ENCODE measurements around the gene U2AF1L4. TPM values are rescaled to one million over a fixed set of nuclear protein-coding genes. Genes with fewer than 3 reads are reported as not detected.

The U2AF1L4 gene
- total RNA-seq, 4 donors from 2014 or later = 5.1 to 22.9 (median 13.4) TPM

DNA sequence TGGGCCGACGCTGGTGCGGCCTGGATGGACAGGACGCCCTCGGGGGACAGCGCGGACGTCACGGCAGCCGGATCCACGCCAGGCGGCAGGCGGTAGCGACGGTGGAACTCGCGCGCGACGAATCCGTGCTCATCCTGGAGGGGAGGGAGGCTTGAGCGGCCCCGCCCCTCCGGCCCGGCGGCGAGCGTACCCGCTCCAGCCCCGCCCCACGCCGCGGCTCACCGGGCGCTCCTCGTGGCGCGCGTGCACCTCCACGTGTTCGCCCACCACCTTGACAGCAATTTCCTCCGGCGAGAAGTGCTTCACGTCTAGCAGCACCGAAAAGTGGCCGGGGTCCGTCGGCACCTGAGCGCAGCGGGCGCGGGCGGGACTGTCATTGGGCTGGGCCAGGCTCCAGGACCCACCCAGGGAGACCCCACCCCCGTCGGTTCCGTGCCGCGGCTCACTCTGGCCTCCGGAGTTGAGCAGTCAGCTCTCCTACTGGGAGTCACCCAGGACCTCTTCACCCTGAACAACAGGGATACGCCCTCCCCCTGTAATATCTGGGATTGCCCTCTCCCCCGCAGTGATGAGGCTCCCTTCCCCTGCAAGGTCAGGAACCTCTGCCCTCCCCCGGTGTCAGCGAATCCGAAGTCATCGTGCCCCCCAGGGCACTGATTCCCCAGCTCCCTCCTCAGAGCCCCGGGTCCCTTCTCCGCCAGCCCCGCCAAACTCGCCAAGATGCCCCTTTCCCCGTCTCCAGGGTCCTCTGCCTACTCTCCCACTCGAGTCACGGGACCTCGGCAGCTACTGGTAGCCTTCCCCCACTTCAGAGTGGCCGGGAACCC is 10.5 kb upstream of the U2AF1L4 start:
- DNase-seq (peak; percentile 81 to 91), ATAC-seq (peak; percentile 40 to 43)
- in situ Hi-C loops (cut with MboI; ENCODE audit: low sequenced_read_pairs in 4 of 4) (loop anchor here in 1 of 4 donors (25.0 kb wide), 1 partner anchor 382 kb away; the partner anchor contains the start of gene CAPNS1), intact Hi-C loops (cut with DNase I; ENCODE audit: low total_unique reads) (loop anchor here (1.0 to 10.0 kb wide), 6 partner anchors 38 to 713 kb away; partner anchors contain the start of genes COX6B1, COX7A1, HPN and USF2)
- no peaks in the 10 kb centered on the region for H3K9me3 ChIP-seq
- H3K4me3 ChIP-seq = peak overlapping the region; percentile 57 to 84 (median 74)
- TF ChIP-seq POLR2A (IDR thresholded peaks at IDR 0.05) = peak; percentile 76 to 79
- TF ChIP-seq, protein P1, sequence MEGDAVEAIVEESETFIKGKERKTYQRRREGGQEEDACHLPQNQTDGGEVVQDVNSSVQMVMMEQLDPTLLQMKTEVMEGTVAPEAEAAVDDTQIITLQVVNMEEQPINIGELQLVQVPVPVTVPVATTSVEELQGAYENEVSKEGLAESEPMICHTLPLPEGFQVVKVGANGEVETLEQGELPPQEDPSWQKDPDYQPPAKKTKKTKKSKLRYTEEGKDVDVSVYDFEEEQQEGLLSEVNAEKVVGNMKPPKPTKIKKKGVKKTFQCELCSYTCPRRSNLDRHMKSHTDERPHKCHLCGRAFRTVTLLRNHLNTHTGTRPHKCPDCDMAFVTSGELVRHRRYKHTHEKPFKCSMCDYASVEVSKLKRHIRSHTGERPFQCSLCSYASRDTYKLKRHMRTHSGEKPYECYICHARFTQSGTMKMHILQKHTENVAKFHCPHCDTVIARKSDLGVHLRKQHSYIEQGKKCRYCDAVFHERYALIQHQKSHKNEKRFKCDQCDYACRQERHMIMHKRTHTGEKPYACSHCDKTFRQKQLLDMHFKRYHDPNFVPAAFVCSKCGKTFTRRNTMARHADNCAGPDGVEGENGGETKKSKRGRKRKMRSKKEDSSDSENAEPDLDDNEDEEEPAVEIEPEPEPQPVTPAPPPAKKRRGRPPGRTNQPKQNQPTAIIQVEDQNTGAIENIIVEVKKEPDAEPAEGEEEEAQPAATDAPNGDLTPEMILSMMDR (IDR thresholded peaks at IDR 0.05 in 4 of 5, conservative IDR thresholded peaks at IDR 0.05 in 1 of 5) = no peak
- peaks cover 23 to 43% of the 10 kb centered on the region in 2 donors for H3K4me1 ChIP-seq
- H3K36me3 ChIP-seq = peaks cover 0 to 16% of the 10 kb centered on the region in 2 donors
- H3K27me3 ChIP-seq = no peaks in the 10 kb centered on the region
- peak overlapping the region; percentile 89 to 97 (median 95) for H3K27ac ChIP-seq

DNA sequence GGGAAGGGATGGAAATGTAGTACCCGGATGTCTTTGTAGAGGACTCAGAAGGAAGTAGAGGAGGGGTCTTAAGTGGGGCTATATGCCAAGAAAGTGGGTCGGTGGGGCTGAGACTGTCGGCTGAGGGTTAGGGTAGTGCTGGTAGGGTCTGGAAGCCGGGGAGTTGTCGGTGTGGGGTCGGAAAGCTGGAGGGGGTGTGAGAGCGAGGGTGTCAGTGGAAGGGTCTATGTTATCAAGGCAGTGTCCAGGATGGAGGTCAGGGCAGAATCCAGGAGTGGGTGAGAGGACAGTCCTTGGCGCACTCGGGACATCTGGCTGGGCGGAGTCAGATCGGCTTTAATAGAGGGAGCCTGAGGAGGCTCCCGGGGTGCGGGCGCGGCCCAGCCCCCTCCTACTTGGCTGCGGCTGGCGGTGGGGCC is 9.9 kb upstream of the U2AF1L4 start:
- TF ChIP-seq POLR2A (IDR thresholded peaks at IDR 0.05) = peak in 1 of 2 donors; percentile 74
- TF ChIP-seq, protein P1 (IDR thresholded peaks at IDR 0.05 in 4 of 5, conservative IDR thresholded peaks at IDR 0.05 in 1 of 5) = no peak
- ATAC-seq = peak; percentile 1 to 7
- Histone ChIP-seq H3K4me1 (peaks cover 23 to 43% of the 10 kb centered on the region in 2 donors), H3K4me3 (peak overlapping the region; percentile 57 to 84 (median 74)), H3K9me3 (no peaks in the 10 kb centered on the region), H3K36me3 (peaks cover 0 to 16% of the 10 kb centered on the region in 2 donors), H3K27ac (peak overlapping the region; percentile 89 to 97 (median 95)), H3K27me3 (no peaks in the 10 kb centered on the region)
- no peak for DNase-seq
- in situ Hi-C loops (cut with MboI; ENCODE audit: low sequenced_read_pairs in 4 of 4) (loop anchor here in 1 of 4 donors (25.0 kb wide), 1 partner anchor 382 kb away; the partner anchor contains the start of gene CAPNS1), intact Hi-C loops (cut with DNase I; ENCODE audit: low total_unique reads) (loop anchor here (1.0 to 10.0 kb wide), 6 partner anchors 38 to 713 kb away; partner anchors contain the start of genes COX6B1, COX7A1, HPN and USF2)

DNA sequence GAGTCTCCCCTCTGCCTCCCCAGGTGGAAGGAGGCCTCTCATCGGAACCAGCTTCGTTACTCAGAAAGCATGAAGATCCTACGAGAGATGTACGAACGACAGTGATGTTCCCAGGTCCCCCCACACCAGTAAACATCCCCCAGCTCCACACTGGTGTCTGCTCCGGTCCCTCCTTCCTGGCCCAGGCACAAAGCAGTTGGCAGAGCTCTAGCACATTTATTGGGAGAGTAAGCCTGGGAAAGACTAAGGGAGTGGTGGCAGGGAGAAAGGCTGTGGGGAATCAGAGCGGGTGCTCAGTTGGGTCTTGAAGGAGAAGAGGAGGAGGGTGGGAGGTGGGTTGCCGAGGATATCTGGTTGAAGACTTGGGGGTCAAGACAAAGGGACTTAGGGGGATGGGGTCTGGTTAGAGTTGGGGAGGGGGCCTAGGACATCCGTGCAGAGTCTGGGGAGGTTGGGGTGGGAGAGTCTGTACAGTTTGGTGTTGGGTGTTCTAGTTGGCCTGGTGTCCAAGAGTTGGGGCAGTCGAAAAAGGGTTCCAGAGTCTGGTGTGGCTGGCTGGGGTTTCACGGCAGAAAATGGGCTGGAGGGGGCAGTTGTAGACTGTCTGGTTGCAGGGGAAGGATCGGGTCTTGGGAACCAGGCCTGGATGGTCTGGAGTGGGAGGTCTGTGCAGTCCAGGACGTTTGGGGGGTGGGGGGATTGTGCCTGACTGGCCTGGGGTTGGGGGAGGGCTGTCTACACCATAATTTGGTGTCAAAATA is 9.3 kb upstream of the U2AF1L4 start:
- Histone ChIP-seq H3K36me3 (peaks cover 0 to 16% of the 10 kb centered on the region in 2 donors), H3K4me3 (peak overlapping the region in 3 of 4 donors; percentile 72 to 84 (median 76)), H3K4me1 (peaks cover 23 to 46% of the 10 kb centered on the region in 2 donors), H3K9me3 (no peaks in the 10 kb centered on the region), H3K27ac (peak overlapping the region; percentile 89 to 97 (median 95)), H3K27me3 (no peaks in the 10 kb centered on the region)
- DNase-seq (no peak), ATAC-seq (no peak)
- in situ Hi-C loops (cut with MboI; ENCODE audit: low sequenced_read_pairs in 4 of 4) = loop anchor here in 1 of 4 donors (25.0 kb wide), 1 partner anchor 383 kb away; the partner anchor contains the start of gene CAPNS1
- TF ChIP-seq, protein P1 (IDR thresholded peaks at IDR 0.05 in 4 of 5, conservative IDR thresholded peaks at IDR 0.05 in 1 of 5) = no peak
- TF ChIP-seq POLR2A (IDR thresholded peaks at IDR 0.05) = no peak
- intact Hi-C loops (cut with DNase I; ENCODE audit: low total_unique reads) = loop anchor here (1.0 to 10.0 kb wide), 6 partner anchors 37 to 712 kb away; partner anchors contain the start of genes COX6B1, COX7A1, HPN and USF2

DNA sequence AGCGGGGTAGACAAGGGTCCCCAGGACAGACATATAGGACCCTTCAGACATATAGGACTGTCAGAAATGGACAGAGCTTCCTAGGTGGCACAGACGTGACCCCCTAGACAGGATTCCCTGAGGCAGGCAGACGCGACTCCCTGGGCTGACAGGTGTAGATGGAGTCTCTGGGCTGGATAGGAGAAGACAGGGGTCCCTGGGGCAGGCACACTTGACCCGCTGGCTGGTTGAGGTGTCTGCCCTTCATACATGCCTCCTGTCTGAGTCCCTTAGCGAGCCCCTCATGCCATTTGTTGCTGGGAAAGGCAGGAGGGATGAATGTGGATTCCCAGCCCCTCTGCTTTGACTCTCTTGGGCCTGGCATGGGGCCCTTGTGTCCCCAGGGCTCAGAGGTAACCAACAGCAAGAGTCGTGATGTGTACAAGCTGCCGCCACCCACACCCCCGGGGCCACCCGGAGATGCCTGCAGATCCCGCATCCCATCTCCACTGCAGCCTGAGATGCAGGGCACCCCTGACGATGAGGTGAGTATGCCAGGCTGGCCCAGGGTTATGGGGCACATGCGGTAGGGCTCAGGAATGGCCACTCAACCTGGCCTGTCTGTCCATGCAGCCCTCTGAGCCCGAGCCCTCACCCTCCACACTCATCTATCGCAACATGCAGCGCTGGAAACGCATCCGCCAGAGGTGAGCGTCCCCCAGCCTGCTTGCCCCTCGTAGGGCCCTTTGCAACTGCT is 8.6 kb upstream of the U2AF1L4 start:
- Histone ChIP-seq H3K27me3 (no peaks in the 10 kb centered on the region), H3K36me3 (peaks cover 0 to 16% of the 10 kb centered on the region in 2 donors), H3K27ac (peak overlapping the region; percentile 89 to 97 (median 95)), H3K4me3 (no peak overlapping the region), H3K9me3 (no peaks in the 10 kb centered on the region), H3K4me1 (peaks cover 25 to 50% of the 10 kb centered on the region in 2 donors)
- ATAC-seq = no peak
- no peak for TF ChIP-seq POLR2A (IDR thresholded peaks at IDR 0.05)
- TF ChIP-seq, protein P1 (IDR thresholded peaks at IDR 0.05 in 4 of 5, conservative IDR thresholded peaks at IDR 0.05 in 1 of 5) = no peak
- no peak for DNase-seq
- in situ Hi-C loops (cut with MboI; ENCODE audit: low sequenced_read_pairs in 4 of 4) = loop anchor here in 1 of 4 donors (25.0 kb wide), 1 partner anchor 383 kb away; the partner anchor contains the start of gene CAPNS1
- intact Hi-C loops (cut with DNase I; ENCODE audit: low total_unique reads) = loop anchor here (10.0 kb wide), 1 partner anchor 461 kb away; the partner anchor contains the start of genes ZNF146 and ZNF565
